Pancreas (tissue), 10 donors: Measurements from ENCODE around the gene POGLUT2. TPM values are rescaled to one million over a fixed set of nuclear protein-coding genes. Genes with fewer than 3 reads are reported as not detected.

Experiments
- ATAC-seq, 4 donors: fragments of 200-7000 bp; cut with Tn5 transposase; one replicate each; pipeline versions ENCODE4 v1.8.0 to v1.9.1; 2020; ENCODE audit warnings: mild to moderate bottlenecking in 4 of 4, moderate library complexity in 4 of 4
- DNase-seq, 6 donors: peaks; one replicate each; pipeline ENCODE4 v3.0.0-alpha.2; 2020
- FAIRE-seq: peaks from 2 replicates; lab custom pipeline; 2012; peaks lifted over from hg19 to GRCh38; lab: Jason Lieb, UNC
- H3K27ac ChIP-seq, 4 donors: fragments of 200-600 bp; sonication (generic); 1 replicate in 3 of 4; 2 replicates in 1 of 4; pipeline versions ENCODE4 v1.5.0 to v1.8.0; 2020
- H3K27me3 ChIP-seq, 4 donors: fragments of 200-600 bp; one replicate each; pipeline ENCODE4 v1.8.0; 2021
- H3K36me3 ChIP-seq, 3 donors: fragments of 200-600 bp; sonication (generic) in 1 of 3; one replicate each; pipeline versions ENCODE4 v1.5.0 to v1.8.0; 2020 to 2021
- H3K4me1 ChIP-seq, 3 donors: fragments of 200-600 bp; one replicate each; pipeline ENCODE4 v1.8.0; 2021
- H3K4me3 ChIP-seq, 4 donors: fragments of 200-600 bp; sonication (generic) in 2 of 4; one replicate each; pipeline versions ENCODE4 v1.5.0 to v1.8.0; 2020 to 2021
- H3K9me3 ChIP-seq, 4 donors: fragments of 200-600 bp; one replicate each; pipeline ENCODE4 v1.8.0; 2021
- CTCF ChIP-seq, 4 donors: fragments of 200-600 bp; sonication (generic) in 3 of 4; IDR thresholded peaks; one replicate each; pipeline versions ENCODE4 v1.5.0 to v1.8.0; 2021; ENCODE audit warnings: antibody characterized with exemption in 4 of 4
- WGBS, 2 donors: extraction: QIAGEN DNeasy Blood & Tissue Kit; methylation state at CpG; one replicate each; pipeline ENCODE4 v1.1.7; 2013; 5-methylcytosine and 5-hydroxymethylcytosine counted together
- intact Hi-C, 3 donors: fragments of 100-400 bp; cut with DNase I; formaldehyde crosslinking; loops; one replicate each; pipeline versions ENCODE4 v1.11.1 to v1.14.2; 2022
- polyA plus RNA-seq, 2 donors: library from polyadenylated mRNA; stranded (reverse); fragments of 200-250 nt; gene quantifications; one replicate each; pipeline ENCODE4 v1.2.3, GENCODE V29; 2013
- total RNA-seq, 6 donors: library from RNA; stranded (reverse); fragmentation: NEBNext Ultra II Directional in 4 of 6; extraction: Animal tissue kit (Norgen Biotek cat#: 25700) in 4 of 6; gene quantifications; one replicate each; pipeline versions ENCODE4 v1.2.1 to v1.2.4, GENCODE V29; 2021 to 2023
- donor health status: healthy with polysubstance abuse.
- donor health status: DM: no; HTN: no; CAD: no; lungs with moderate emphysema.
- donor health status: DM: no; HTN: no; CAD: no.
- donor health status: control.
- donor health status: control.
- donor health status: Bipolar disorder and iron deficiency.
- donor health status: DM: yes; HTN: yes; CAD: no.
- donor health status: DM: no; HTN: no; CAD: no.
- donor health status: DM: no; HTN: no; CAD: no.
- donor health status: DM: yes; HTN: yes; CAD: no.

The POGLUT2 gene
- 1 to 10 TPM in 3 of 6 donors, under 1 TPM in 3; 0.60 to 4.2 (median 0.87) TPM for total RNA-seq
- polyA plus RNA-seq, result 1 to 10 TPM; 1.2 to 1.3 TPM

- TF ChIP-seq CTCF (IDR thresholded peaks at IDR 0.05), result no peak
- Histone ChIP-seq H3K27ac (peak within 1 kb of the TSS; percentile 68 to 79 (median 74)), H3K9me3 (no peaks in the 10 kb centered on the region), H3K4me1 (peaks cover 0 to 9% (median 0%) of the 10 kb centered on the region in 3 donors), H3K4me3 (peak within 1 kb of the TSS; percentile 69 to 93 (median 88)), H3K27me3 (no peaks in the 10 kb centered on the region), H3K36me3 (no peaks in the 10 kb centered on the region)
- FAIRE-seq (no peak), DNase-seq (peak; percentile 90 to 95 (median 92)), ATAC-seq (peak; percentile 91 to 96 (median 93))
- intact Hi-C loops, result no loop called here
- WGBS, 2 donors, result 0% methylated on average over 72 of the region's 72 CpGs
Observed at GRCh38 chr13:102798581-102799425, at the start of gene POGLUT2, which contains the start of gene BIVM. Gene POGLUT2, minus strand, starts transcription at chr13:102798976. Its CDS starts 306 bp downstream, at chr13:102798670. Gene BIVM, plus strand, starts transcription at chr13:102799119. Its CDS starts 8,149 bp downstream, at chr13:102807268.

GRCh38 chr13:102847272-102848234 is 48.8 kb upstream of the POGLUT2 start:
- peak; percentile 82 for FAIRE-seq

GRCh38 chr13:102846261-102847015 is 47.7 kb upstream of the POGLUT2 start:
- H3K4me1 ChIP-seq, result peaks cover 0 to 11% (median 11%) of the 10 kb centered on the region in 3 donors
- H3K27me3 ChIP-seq, result no peaks in the 10 kb centered on the region
- intact Hi-C loops, result no loop called here
- no peaks in the 10 kb centered on the region for H3K9me3 ChIP-seq
- FAIRE-seq (no peak), ATAC-seq (peak; percentile 38 to 69 (median 50)), DNase-seq (peak in 3 of 6 donors; percentile 26 to 69 (median 34))
- no peaks in the 10 kb centered on the region for H3K36me3 ChIP-seq
- TF ChIP-seq CTCF (IDR thresholded peaks at IDR 0.05), result no peak
- peak overlapping the region; percentile 64 to 93 (median 84) for H3K4me3 ChIP-seq
- H3K27ac ChIP-seq, result peak overlapping the region; percentile 97 to 99 (median 98)
- 0% methylated on average over 31 of the region's 31 CpGs for WGBS, 2 donors

More at GRCh38 chr13:102847272-102848234, 48.8 kb upstream of the POGLUT2 start:
- H3K9me3 ChIP-seq, result no peaks in the 10 kb centered on the region
- peaks cover 0 to 11% (median 11%) of the 10 kb centered on the region in 3 donors for H3K4me1 ChIP-seq
- WGBS, 2 donors, result 8 to 11% methylated on average over 12 of the region's 12 CpGs
- peak in 3 of 4 donors; percentile 43 to 47 (median 46) for TF ChIP-seq CTCF (IDR thresholded peaks at IDR 0.05)
- ATAC-seq, result peak in 2 of 4 donors; percentile 12 to 26
- intact Hi-C loops, result no loop called here
- DNase-seq, result no peak
- H3K27ac ChIP-seq, result peak overlapping the region in 2 of 4 donors; percentile 20 to 99
- no peaks in the 10 kb centered on the region for H3K27me3 ChIP-seq
- H3K4me3 ChIP-seq, result peak overlapping the region in 3 of 4 donors; percentile 76 to 93 (median 91)
- H3K36me3 ChIP-seq, result no peaks in the 10 kb centered on the region

- no peaks in the 10 kb centered on the region for H3K9me3 ChIP-seq
- ATAC-seq (peak; percentile 90 to 94 (median 94)), DNase-seq (peak; percentile 92 to 96 (median 94)), FAIRE-seq (peak; percentile 88)
- no peaks in the 10 kb centered on the region for H3K36me3 ChIP-seq
- intact Hi-C loops, result no loop called here
- peak within 1 kb of the TSS; percentile 64 to 93 (median 84) for H3K4me3 ChIP-seq
- 0% methylated on average over 49 of the region's 49 CpGs for WGBS, 2 donors
- TF ChIP-seq CTCF (IDR thresholded peaks at IDR 0.05), result no peak
- H3K27ac ChIP-seq, result peak within 1 kb of the TSS; percentile 97 to 99 (median 98)
- peaks cover 0 to 11% (median 11%) of the 10 kb centered on the region in 3 donors for H3K4me1 ChIP-seq
- no peaks in the 10 kb centered on the region for H3K27me3 ChIP-seq
Observed at GRCh38 chr13:102845630-102846260, 47.0 kb upstream of the POGLUT2 start, which contains the start of gene ERCC5. Gene ERCC5, plus strand, starts transcription at chr13:102846032. Its CDS starts 235 bp downstream, at chr13:102846267.
